Endothelial cell of umbilical vein (primary cell): ENCODE data around the gene CARMIL3. TPM values are rescaled to one million over a fixed set of nuclear protein-coding genes. Genes with fewer than 3 reads are reported as not detected.

Source experiments
- BruUV-seq: library from RNA; stranded (reverse); fragments of 400-500 nt; replicated peaks from 2 replicates; lab custom pipeline; 2021; lab: Mats Ljungman, UMichigan
- CTCF ChIA-PET: fragments of 300-600, 350-600 bp; sonication (Branson Sonifier 250); formaldehyde crosslinking; loops from one replicate; lab custom pipeline; 2021; ENCODE audit warnings: antibody characterized with exemption, inconsistent platforms; lab: Charles Lee
- POLR2A ChIA-PET: fragments of 300-600, 350-600 bp; sonication (Branson Sonifier 250); formaldehyde crosslinking; loops from one replicate; lab custom pipeline; 2021; ENCODE audit warnings: antibody characterized with exemption, inconsistent platforms; lab: Charles Lee
- DNase-seq: peaks from one replicate; pipeline ENCODE4 v3.0.0-alpha.2; 2011; ENCODE audit warnings: low read depth, low spot score
- FAIRE-seq: peaks from 2 replicates; lab custom pipeline; 2011; peaks lifted over from hg19 to GRCh38; lab: Jason Lieb, UNC
- H2AFZ ChIP-seq: 2 replicates; pipeline ENCODE4 v1.6.0; 2012; ENCODE audit warnings: low read depth, low read length, control low read depth, inconsistent platforms
- H3K27ac ChIP-seq: 2 replicates; pipeline ENCODE4 v1.5.1; 2011; ENCODE audit warnings: low read depth, mild to moderate bottlenecking, control low read depth, low read length, moderate library complexity; ENCODE audit not compliant: insufficient read depth
- H3K27me3 ChIP-seq, 2 experiments: 2 replicates each; pipeline versions ENCODE4 v1.6.0 to v1.6.1; 2011; ENCODE audit warnings: low read length in 2 of 2, mixed read lengths in 1 of 2; ENCODE audit not compliant: control insufficient read depth in 2 of 2, insufficient read depth in 2 of 2
- H3K36me3 ChIP-seq, 2 experiments: 2 replicates in 1 of 2; 3 replicates in 1 of 2; pipeline ENCODE4 v1.5.1; 2011; ENCODE audit warnings: low read length in 2 of 2, mild to moderate bottlenecking in 1 of 2, moderate library complexity in 1 of 2; ENCODE audit not compliant: control insufficient read depth in 2 of 2, insufficient read depth in 2 of 2; ENCODE audit errors: extremely low read depth in 1 of 2
- H3K4me1 ChIP-seq: 3 replicates; pipeline ENCODE4 v1.5.1; 2011; ENCODE audit warnings: mild to moderate bottlenecking, low read length; ENCODE audit not compliant: control insufficient read depth, insufficient read depth; ENCODE audit errors: extremely low read depth
- H3K4me2 ChIP-seq: 2 replicates; pipeline ENCODE4 v1.6.1; 2011; ENCODE audit warnings: low read length, control low read depth, mixed read lengths; ENCODE audit not compliant: insufficient read depth
- H3K4me3 ChIP-seq, 3 experiments: fragments of 200-600 bp in 1 of 3; sonication (generic), shearing (Covaris generic) in 1 of 3; replicated peaks in 1 of 3; 2 replicates each; pipeline ENCODE4 v1.5.1; 2011 to 2016; ENCODE audit warnings: control low read depth in 3 of 3, low read length in 3 of 3, mild to moderate bottlenecking in 2 of 3, inconsistent platforms in 1 of 3, low read depth in 1 of 3, moderate library complexity in 1 of 3; ENCODE audit not compliant: insufficient read depth in 1 of 3
- H3K79me2 ChIP-seq: 2 replicates; pipeline ENCODE4 v1.6.0; 2012; ENCODE audit warnings: low read length, inconsistent platforms; ENCODE audit not compliant: control insufficient read depth, insufficient read depth
- H3K9ac ChIP-seq: replicated peaks from 2 replicates; pipeline ENCODE3; 2011; ENCODE audit warnings: low read length, control low read depth; ENCODE audit not compliant: insufficient read depth; ENCODE audit errors: extremely low read depth
- H3K9me1 ChIP-seq: replicated peaks from 3 replicates; pipeline ENCODE4 v1.6.0; 2011; ENCODE audit warnings: mild to moderate bottlenecking, low read length; ENCODE audit not compliant: control insufficient read depth, insufficient read depth; ENCODE audit errors: extremely low read depth
- H3K9me3 ChIP-seq: replicated peaks from 2 replicates; pipeline ENCODE4 v1.5.1; 2012; ENCODE audit warnings: low read length, inconsistent platforms; ENCODE audit not compliant: control insufficient read depth, insufficient read depth
- H4K20me1 ChIP-seq: replicated peaks from 2 replicates; pipeline ENCODE3; 2011; ENCODE audit warnings: mild to moderate bottlenecking, low read length; ENCODE audit not compliant: control insufficient read depth, insufficient read depth; ENCODE audit errors: extremely low read depth
- EZH2 ChIP-seq: IDR thresholded peaks from 2 replicates; pipeline ENCODE4 v1.6.1; 2012; ENCODE audit warnings: borderline replicate concordance, low read depth, mild to moderate bottlenecking, moderate library complexity, low read length, inconsistent platforms; ENCODE audit not compliant: severe bottlenecking
- GATA2 ChIP-seq: IDR thresholded peaks from 2 replicates; pipeline ENCODE4 v1.7.0; 2011; ENCODE audit warnings: low read depth, mild to moderate bottlenecking, moderate library complexity, mixed read lengths, low read length; ENCODE audit not compliant: insufficient read length, insufficient read depth
- MYC ChIP-seq: IDR thresholded peaks from one replicate; pipeline ENCODE4 v1.6.1; 2011; ENCODE audit warnings: mild to moderate bottlenecking, low read depth, low read length
- POLR2A ChIP-seq: IDR thresholded peaks from 2 replicates; pipeline ENCODE4 v1.6.1; 2012; ENCODE audit warnings: low read depth, mild to moderate bottlenecking, control low read depth, low read length
- dilution Hi-C: fragments of 300-500 bp; cut with MboI; formaldehyde crosslinking; loops from one replicate; pipeline ENCODE4 v1.15.0; 2019; ENCODE audit warnings: low sequenced_read_pairs; ENCODE audit not compliant: extremely low pct_ligation_motif_present
- intact Hi-C: fragments of 100-400 bp; cut with micrococcal nuclease; formaldehyde crosslinking; loops from one replicate; pipeline ENCODE4 v1.10.0; 2022
- polyA plus RNA-seq, 4 experiments: library from polyadenylated mRNA; depleted of rRNA in 3 of 4; stranded (reverse) in 3 of 4; unstranded in 1 of 4; fragments of >200 nt; gene quantifications; 2 replicates each; pipeline versions ENCODE4 v1.2.1 to v1.2.3, GENCODE V29; 2011 to 2012; ENCODE audit warnings: missing spikeins in 1 of 4
- total RNA-seq: library from RNA; stranded (reverse); gene quantifications from 2 replicates; pipeline ENCODE4 v1.2.3, GENCODE V29; 2021
- TF ChIP-seq, protein P1 (sequence below), 2 donors: IDR thresholded peaks; 1 replicate in 1 of 2; 2 replicates in 1 of 2; pipeline ENCODE4 v1.5.1; 2011; ENCODE audit warnings: low read length in 2 of 2, mild to moderate bottlenecking in 2 of 2, moderate library complexity in 2 of 2, control low read depth in 1 of 2, inconsistent platforms in 1 of 2, low read depth in 1 of 2; ENCODE audit not compliant: insufficient read depth in 1 of 2; ENCODE audit errors: extremely low read depth in 1 of 2
- TF ChIP-seq, protein P2 (sequence below): IDR thresholded peaks from 2 replicates; pipeline ENCODE4 v1.6.1; 2011; ENCODE audit not compliant: insufficient read depth, insufficient read length

The CARMIL3 gene
- total and polyA plus RNA-seq, 2 donors (not counting 3 experiments of a cell fraction or from before 2014, with no cell fraction given): 0.03 TPM; not detected in 1

DNA sequence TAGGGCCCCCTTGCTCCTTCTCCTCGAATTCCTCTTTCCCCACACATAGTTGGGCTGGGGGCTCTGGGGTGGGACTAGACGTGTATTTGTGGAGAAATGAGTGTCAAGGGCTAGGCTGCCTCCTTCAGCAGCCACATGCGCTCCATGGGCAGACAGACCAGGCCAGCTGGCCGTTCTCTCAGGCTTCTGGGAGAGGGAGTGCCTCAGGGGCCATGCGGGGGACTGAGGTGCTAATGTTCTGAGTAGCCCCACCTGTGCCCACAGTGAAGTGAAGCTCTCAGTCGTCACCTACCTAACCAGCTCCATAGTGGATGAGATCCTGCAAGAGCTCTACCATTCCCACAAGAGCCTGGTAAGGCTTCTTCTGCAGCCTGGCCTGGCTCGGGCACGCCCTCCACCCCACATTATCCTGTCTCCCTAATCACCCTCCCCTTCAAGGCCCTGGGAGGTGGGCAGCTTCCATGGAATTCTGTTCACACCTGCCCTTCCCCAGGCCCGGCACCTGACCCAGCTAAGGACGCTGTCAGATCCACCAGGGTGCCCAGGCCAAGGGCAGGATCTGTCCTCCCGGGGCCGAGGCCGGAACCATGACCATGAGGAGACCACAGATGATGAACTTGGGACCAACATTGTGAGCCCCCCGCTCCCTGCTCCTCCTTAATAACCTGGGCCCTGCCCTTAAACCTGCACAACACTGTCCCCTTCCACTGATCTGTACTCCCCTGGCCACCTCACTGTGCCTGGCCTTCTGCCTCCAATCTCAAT is 10.6 kb downstream of the CARMIL3 start:
- TF ChIP-seq POLR2A: no peak
- TF ChIP-seq, protein P1, sequence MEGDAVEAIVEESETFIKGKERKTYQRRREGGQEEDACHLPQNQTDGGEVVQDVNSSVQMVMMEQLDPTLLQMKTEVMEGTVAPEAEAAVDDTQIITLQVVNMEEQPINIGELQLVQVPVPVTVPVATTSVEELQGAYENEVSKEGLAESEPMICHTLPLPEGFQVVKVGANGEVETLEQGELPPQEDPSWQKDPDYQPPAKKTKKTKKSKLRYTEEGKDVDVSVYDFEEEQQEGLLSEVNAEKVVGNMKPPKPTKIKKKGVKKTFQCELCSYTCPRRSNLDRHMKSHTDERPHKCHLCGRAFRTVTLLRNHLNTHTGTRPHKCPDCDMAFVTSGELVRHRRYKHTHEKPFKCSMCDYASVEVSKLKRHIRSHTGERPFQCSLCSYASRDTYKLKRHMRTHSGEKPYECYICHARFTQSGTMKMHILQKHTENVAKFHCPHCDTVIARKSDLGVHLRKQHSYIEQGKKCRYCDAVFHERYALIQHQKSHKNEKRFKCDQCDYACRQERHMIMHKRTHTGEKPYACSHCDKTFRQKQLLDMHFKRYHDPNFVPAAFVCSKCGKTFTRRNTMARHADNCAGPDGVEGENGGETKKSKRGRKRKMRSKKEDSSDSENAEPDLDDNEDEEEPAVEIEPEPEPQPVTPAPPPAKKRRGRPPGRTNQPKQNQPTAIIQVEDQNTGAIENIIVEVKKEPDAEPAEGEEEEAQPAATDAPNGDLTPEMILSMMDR (IDR thresholded peaks at IDR 0.05; ENCODE audit: extremely low read depth in 1 of 2, insufficient read depth in 1 of 2, low read depth in 1 of 2, low read length in 2 of 2): no peak
- TF ChIP-seq EZH2: no peak
- no peak for TF ChIP-seq GATA2
- TF ChIP-seq, protein P2, sequence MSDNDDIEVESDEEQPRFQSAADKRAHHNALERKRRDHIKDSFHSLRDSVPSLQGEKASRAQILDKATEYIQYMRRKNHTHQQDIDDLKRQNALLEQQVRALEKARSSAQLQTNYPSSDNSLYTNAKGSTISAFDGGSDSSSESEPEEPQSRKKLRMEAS: no peak
- no peak for TF ChIP-seq MYC
- DNase-seq (no peak), FAIRE-seq (no peak)
- Histone ChIP-seq H3K79me2 (no peaks in the 10 kb centered on the region), H3K27me3 (peaks cover 0 to 1% of the 10 kb centered on the region in 2 experiments), H3K9ac (no peak overlapping the region), H3K9me3 (no peaks in the 10 kb centered on the region), H3K4me2 (no peak overlapping the region), H2AFZ (no peak overlapping the region), H4K20me1 (no peaks in the 10 kb centered on the region), H3K4me1 (no peaks in the 10 kb centered on the region), H3K9me1 (no peaks in the 10 kb centered on the region), H3K27ac (no peak overlapping the region), H3K36me3 (no peaks in the 10 kb centered on the region), H3K4me3 (no peak overlapping the region)
- intact Hi-C loops: no loop called here
- dilution Hi-C loops: no loop called here
- CTCF ChIA-PET: interaction anchor here (0.8 to 9.5 kb wide), 6 partner anchors 9 to 74 kb away, joined by 3 to 319 read pairs (median 3); partner anchors contain the start of genes PCK2 and PSME1
- no TSS peak for BruUV-seq
- POLR2A ChIA-PET: no interaction called here
